Endothelial cell of umbilical vein (primary cell): ENCODE data around the gene LHFPL6. TPM values are rescaled to one million over a fixed set of nuclear protein-coding genes. Genes with fewer than 3 reads are reported as not detected.

Experiments used
- BruUV-seq: library from RNA; stranded (reverse); fragments of 400-500 nt; replicated peaks from 2 replicates; lab custom pipeline; 2021; lab: Mats Ljungman, UMichigan
- CTCF ChIA-PET: fragments of 300-600, 350-600 bp; sonication (Branson Sonifier 250); formaldehyde crosslinking; loops from one replicate; lab custom pipeline; 2021; ENCODE audit warnings: antibody characterized with exemption, inconsistent platforms; lab: Charles Lee
- POLR2A ChIA-PET: fragments of 300-600, 350-600 bp; sonication (Branson Sonifier 250); formaldehyde crosslinking; loops from one replicate; lab custom pipeline; 2021; ENCODE audit warnings: antibody characterized with exemption, inconsistent platforms; lab: Charles Lee
- DNase-seq: peaks from one replicate; pipeline ENCODE4 v3.0.0-alpha.2; 2011; ENCODE audit warnings: low read depth, low spot score
- FAIRE-seq: peaks from 2 replicates; lab custom pipeline; 2011; peaks lifted over from hg19 to GRCh38; lab: Jason Lieb, UNC
- H2AFZ ChIP-seq: 2 replicates; pipeline ENCODE4 v1.6.0; 2012; ENCODE audit warnings: low read depth, low read length, control low read depth, inconsistent platforms
- H3K27ac ChIP-seq: 2 replicates; pipeline ENCODE4 v1.5.1; 2011; ENCODE audit warnings: low read depth, mild to moderate bottlenecking, control low read depth, low read length, moderate library complexity; ENCODE audit not compliant: insufficient read depth
- H3K27me3 ChIP-seq, 2 experiments: 2 replicates each; pipeline versions ENCODE4 v1.6.0 to v1.6.1; 2011; ENCODE audit warnings: low read length in 2 of 2, mixed read lengths in 1 of 2; ENCODE audit not compliant: control insufficient read depth in 2 of 2, insufficient read depth in 2 of 2
- H3K36me3 ChIP-seq, 2 experiments: 2 replicates in 1 of 2; 3 replicates in 1 of 2; pipeline ENCODE4 v1.5.1; 2011; ENCODE audit warnings: low read length in 2 of 2, mild to moderate bottlenecking in 1 of 2, moderate library complexity in 1 of 2; ENCODE audit not compliant: control insufficient read depth in 2 of 2, insufficient read depth in 2 of 2; ENCODE audit errors: extremely low read depth in 1 of 2
- H3K4me1 ChIP-seq: 3 replicates; pipeline ENCODE4 v1.5.1; 2011; ENCODE audit warnings: mild to moderate bottlenecking, low read length; ENCODE audit not compliant: control insufficient read depth, insufficient read depth; ENCODE audit errors: extremely low read depth
- H3K4me2 ChIP-seq: 2 replicates; pipeline ENCODE4 v1.6.1; 2011; ENCODE audit warnings: low read length, control low read depth, mixed read lengths; ENCODE audit not compliant: insufficient read depth
- H3K4me3 ChIP-seq, 3 experiments: fragments of 200-600 bp in 1 of 3; sonication (generic), shearing (Covaris generic) in 1 of 3; replicated peaks in 1 of 3; 2 replicates each; pipeline ENCODE4 v1.5.1; 2011 to 2016; ENCODE audit warnings: control low read depth in 3 of 3, low read length in 3 of 3, mild to moderate bottlenecking in 2 of 3, inconsistent platforms in 1 of 3, low read depth in 1 of 3, moderate library complexity in 1 of 3; ENCODE audit not compliant: insufficient read depth in 1 of 3
- H3K79me2 ChIP-seq: 2 replicates; pipeline ENCODE4 v1.6.0; 2012; ENCODE audit warnings: low read length, inconsistent platforms; ENCODE audit not compliant: control insufficient read depth, insufficient read depth
- H3K9ac ChIP-seq: replicated peaks from 2 replicates; pipeline ENCODE3; 2011; ENCODE audit warnings: low read length, control low read depth; ENCODE audit not compliant: insufficient read depth; ENCODE audit errors: extremely low read depth
- H3K9me1 ChIP-seq: replicated peaks from 3 replicates; pipeline ENCODE4 v1.6.0; 2011; ENCODE audit warnings: mild to moderate bottlenecking, low read length; ENCODE audit not compliant: control insufficient read depth, insufficient read depth; ENCODE audit errors: extremely low read depth
- H3K9me3 ChIP-seq: replicated peaks from 2 replicates; pipeline ENCODE4 v1.5.1; 2012; ENCODE audit warnings: low read length, inconsistent platforms; ENCODE audit not compliant: control insufficient read depth, insufficient read depth
- H4K20me1 ChIP-seq: replicated peaks from 2 replicates; pipeline ENCODE3; 2011; ENCODE audit warnings: mild to moderate bottlenecking, low read length; ENCODE audit not compliant: control insufficient read depth, insufficient read depth; ENCODE audit errors: extremely low read depth
- EZH2 ChIP-seq: IDR thresholded peaks from 2 replicates; pipeline ENCODE4 v1.6.1; 2012; ENCODE audit warnings: borderline replicate concordance, low read depth, mild to moderate bottlenecking, moderate library complexity, low read length, inconsistent platforms; ENCODE audit not compliant: severe bottlenecking
- FOS ChIP-seq: IDR thresholded peaks from 2 replicates; pipeline ENCODE4 v1.6.1; 2011; ENCODE audit warnings: mild to moderate bottlenecking, low read length, moderate library complexity, borderline replicate concordance; ENCODE audit not compliant: insufficient read depth
- GATA2 ChIP-seq: IDR thresholded peaks from 2 replicates; pipeline ENCODE4 v1.7.0; 2011; ENCODE audit warnings: low read depth, mild to moderate bottlenecking, moderate library complexity, mixed read lengths, low read length; ENCODE audit not compliant: insufficient read length, insufficient read depth
- JUN ChIP-seq: IDR thresholded peaks from 2 replicates; pipeline ENCODE4 v1.6.1; 2011; ENCODE audit warnings: borderline replicate concordance, low read depth; ENCODE audit not compliant: insufficient read length, insufficient read depth
- MYC ChIP-seq: IDR thresholded peaks from one replicate; pipeline ENCODE4 v1.6.1; 2011; ENCODE audit warnings: mild to moderate bottlenecking, low read depth, low read length
- POLR2A ChIP-seq: IDR thresholded peaks from 2 replicates; pipeline ENCODE4 v1.6.1; 2012; ENCODE audit warnings: low read depth, mild to moderate bottlenecking, control low read depth, low read length
- POLR2AphosphoS5 ChIP-seq: IDR thresholded peaks from 2 replicates; pipeline ENCODE4 v1.6.1; 2012; ENCODE audit warnings: low read depth, mild to moderate bottlenecking, control low read depth, low read length, moderate library complexity; ENCODE audit not compliant: insufficient read depth
- dilution Hi-C: fragments of 300-500 bp; cut with MboI; formaldehyde crosslinking; loops from one replicate; pipeline ENCODE4 v1.15.0; 2019; ENCODE audit warnings: low sequenced_read_pairs; ENCODE audit not compliant: extremely low pct_ligation_motif_present
- intact Hi-C: fragments of 100-400 bp; cut with micrococcal nuclease; formaldehyde crosslinking; loops from one replicate; pipeline ENCODE4 v1.10.0; 2022
- polyA plus RNA-seq, 4 experiments: library from polyadenylated mRNA; depleted of rRNA in 3 of 4; stranded (reverse) in 3 of 4; unstranded in 1 of 4; fragments of >200 nt; gene quantifications; 2 replicates each; pipeline versions ENCODE4 v1.2.1 to v1.2.3, GENCODE V29; 2011 to 2012; ENCODE audit warnings: missing spikeins in 1 of 4
- total RNA-seq: library from RNA; stranded (reverse); gene quantifications from 2 replicates; pipeline ENCODE4 v1.2.3, GENCODE V29; 2021
- TF ChIP-seq, protein P1 (sequence below): IDR thresholded peaks from 2 replicates; pipeline ENCODE4 v1.6.1; 2011; ENCODE audit not compliant: insufficient read depth, insufficient read length
- TF ChIP-seq, protein P2 (sequence below), 2 donors: IDR thresholded peaks; 1 replicate in 1 of 2; 2 replicates in 1 of 2; pipeline ENCODE4 v1.5.1; 2011; ENCODE audit warnings: low read length in 2 of 2, mild to moderate bottlenecking in 2 of 2, moderate library complexity in 2 of 2, control low read depth in 1 of 2, inconsistent platforms in 1 of 2, low read depth in 1 of 2; ENCODE audit not compliant: insufficient read depth in 1 of 2; ENCODE audit errors: extremely low read depth in 1 of 2

Gene LHFPL6
- total and polyA plus RNA-seq, 2 donors (not counting 3 experiments of a cell fraction or from before 2014, with no cell fraction given): 17.5 to 19.4 TPM

DNA sequence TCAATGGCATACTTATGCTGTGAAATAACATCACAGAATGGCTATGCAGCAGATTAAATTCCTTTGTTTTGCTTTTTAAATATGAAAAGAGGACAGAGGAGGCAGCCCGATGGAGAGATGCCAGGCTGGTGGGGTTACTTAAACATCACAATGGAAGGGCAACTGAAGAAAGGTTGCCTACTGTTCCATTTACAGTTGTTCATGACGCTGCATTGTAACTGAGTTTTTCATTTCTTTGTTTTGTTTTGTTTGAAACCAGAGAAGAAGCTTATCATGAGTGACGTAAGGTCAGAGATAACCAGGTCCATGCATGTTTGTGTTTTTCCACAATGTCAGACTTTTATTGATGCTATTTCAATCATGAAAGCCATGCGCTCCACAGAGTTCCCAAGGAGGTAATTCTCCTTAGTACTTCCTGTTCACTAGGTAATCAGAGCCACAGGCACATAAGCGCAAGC, 273.8 kb downstream of the LHFPL6 start:
- no peak for FAIRE-seq
- no peaks in the 10 kb centered on the region for H4K20me1 ChIP-seq
- no TSS peak for BruUV-seq
- no peak overlapping the region for H3K27ac ChIP-seq
- H3K27me3 ChIP-seq: peaks cover 2 to 3% of the 10 kb centered on the region in 2 experiments
- POLR2A ChIA-PET: no interaction called here
- no peaks in the 10 kb centered on the region for H3K9me3 ChIP-seq
- DNase-seq: no peak
- dilution Hi-C loops (no loop called here), intact Hi-C loops (no loop called here)
- CTCF ChIA-PET: interaction anchor here (1.0 kb wide), 1 partner anchor 287 kb away, joined by 4 read pairs; no protein-coding TSS in a partner anchor
- H3K4me3 ChIP-seq: no peak overlapping the region
- H3K9ac ChIP-seq: no peak overlapping the region
- no peak overlapping the region for H3K4me2 ChIP-seq
- H3K79me2 ChIP-seq: no peaks in the 10 kb centered on the region
- H3K36me3 ChIP-seq: no peaks in the 10 kb centered on the region
- H2AFZ ChIP-seq: no peak overlapping the region
- no peaks in the 10 kb centered on the region for H3K4me1 ChIP-seq
- TF ChIP-seq, protein P1, sequence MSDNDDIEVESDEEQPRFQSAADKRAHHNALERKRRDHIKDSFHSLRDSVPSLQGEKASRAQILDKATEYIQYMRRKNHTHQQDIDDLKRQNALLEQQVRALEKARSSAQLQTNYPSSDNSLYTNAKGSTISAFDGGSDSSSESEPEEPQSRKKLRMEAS: no peak
- TF ChIP-seq MYC: no peak
- no peak for TF ChIP-seq POLR2AphosphoS5
- no peak for TF ChIP-seq POLR2A
- TF ChIP-seq, protein P2, sequence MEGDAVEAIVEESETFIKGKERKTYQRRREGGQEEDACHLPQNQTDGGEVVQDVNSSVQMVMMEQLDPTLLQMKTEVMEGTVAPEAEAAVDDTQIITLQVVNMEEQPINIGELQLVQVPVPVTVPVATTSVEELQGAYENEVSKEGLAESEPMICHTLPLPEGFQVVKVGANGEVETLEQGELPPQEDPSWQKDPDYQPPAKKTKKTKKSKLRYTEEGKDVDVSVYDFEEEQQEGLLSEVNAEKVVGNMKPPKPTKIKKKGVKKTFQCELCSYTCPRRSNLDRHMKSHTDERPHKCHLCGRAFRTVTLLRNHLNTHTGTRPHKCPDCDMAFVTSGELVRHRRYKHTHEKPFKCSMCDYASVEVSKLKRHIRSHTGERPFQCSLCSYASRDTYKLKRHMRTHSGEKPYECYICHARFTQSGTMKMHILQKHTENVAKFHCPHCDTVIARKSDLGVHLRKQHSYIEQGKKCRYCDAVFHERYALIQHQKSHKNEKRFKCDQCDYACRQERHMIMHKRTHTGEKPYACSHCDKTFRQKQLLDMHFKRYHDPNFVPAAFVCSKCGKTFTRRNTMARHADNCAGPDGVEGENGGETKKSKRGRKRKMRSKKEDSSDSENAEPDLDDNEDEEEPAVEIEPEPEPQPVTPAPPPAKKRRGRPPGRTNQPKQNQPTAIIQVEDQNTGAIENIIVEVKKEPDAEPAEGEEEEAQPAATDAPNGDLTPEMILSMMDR (IDR thresholded peaks at IDR 0.05; ENCODE audit: extremely low read depth in 1 of 2, insufficient read depth in 1 of 2, low read depth in 1 of 2, low read length in 2 of 2): no peak
- no peak for TF ChIP-seq FOS
- no peak for TF ChIP-seq GATA2
- no peak for TF ChIP-seq JUN
- no peak for TF ChIP-seq EZH2
- H3K9me1 ChIP-seq: no peaks in the 10 kb centered on the region
